Activated CD4-positive, alpha-beta T cell treated with anti-CD3 and anti-CD28 coated beads for 36 hours (primary cell): ENCODE results near the gene MACROD1. TPM values are rescaled to one million over a fixed set of nuclear protein-coding genes. Genes with fewer than 3 reads are reported as not detected.

Experiments used
- ATAC-seq: fragments of 200-7000 bp; cut with Tn5 transposase; one replicate; pipeline ENCODE4 v1.10.0; 2021; ENCODE audit warnings: mild to moderate bottlenecking, moderate library complexity
- CTCF ChIA-PET: fragments of 350-600 bp; sonication (Branson Sonifier 250); formaldehyde crosslinking; loops from one replicate; lab custom pipeline; 2021; ENCODE audit warnings: antibody characterized with exemption; lab: Charles Lee
- POLR2A ChIA-PET: fragments of 350-600 bp; sonication (Branson Sonifier 250); formaldehyde crosslinking; loops from one replicate; lab custom pipeline; 2021; ENCODE audit warnings: antibody characterized with exemption, inconsistent platforms; lab: Charles Lee
- DNase-seq: peaks from one replicate; pipeline ENCODE4 v3.0.0-alpha.2; 2020
- H3K27ac Mint-ChIP-seq: one replicate; pipeline ENCODE4 v1.8.0; 2021; ENCODE audit warnings: mixed read lengths
- H3K27me3 Mint-ChIP-seq: one replicate; pipeline ENCODE4 v1.8.0; 2021; ENCODE audit warnings: mixed read lengths
- H3K36me3 Mint-ChIP-seq: one replicate; pipeline ENCODE4 v1.8.0; 2021; ENCODE audit warnings: low read depth, mixed read lengths
- H3K4me1 Mint-ChIP-seq: one replicate; pipeline ENCODE4 v1.8.0; 2021; ENCODE audit warnings: mixed read lengths
- H3K4me3 Mint-ChIP-seq: one replicate; pipeline ENCODE4 v1.8.0; 2021; ENCODE audit warnings: mild to moderate bottlenecking, moderate library complexity, mixed read lengths
- H3K9me3 Mint-ChIP-seq: one replicate; pipeline ENCODE4 v1.8.0; 2021; ENCODE audit warnings: low read depth, mixed read lengths
- intact Hi-C, 2 experiments: fragments of 100-400 bp; cut with DNase I in 1 of 2; cut with micrococcal nuclease in 1 of 2; formaldehyde crosslinking; loops; one replicate each; pipeline versions ENCODE4 v1.14.2 to v1.15.1; 2022 to 2024; cut with DNase I, micrococcal nuclease
- total RNA-seq, 2 experiments: library from RNA; stranded (reverse); gene quantifications; one replicate each; pipeline ENCODE4 v1.2.3, GENCODE V29; 2021

MACROD1 gene
- total RNA-seq, 2 experiments from 2014 or later, result 26.4 to 28.6 TPM

DNA sequence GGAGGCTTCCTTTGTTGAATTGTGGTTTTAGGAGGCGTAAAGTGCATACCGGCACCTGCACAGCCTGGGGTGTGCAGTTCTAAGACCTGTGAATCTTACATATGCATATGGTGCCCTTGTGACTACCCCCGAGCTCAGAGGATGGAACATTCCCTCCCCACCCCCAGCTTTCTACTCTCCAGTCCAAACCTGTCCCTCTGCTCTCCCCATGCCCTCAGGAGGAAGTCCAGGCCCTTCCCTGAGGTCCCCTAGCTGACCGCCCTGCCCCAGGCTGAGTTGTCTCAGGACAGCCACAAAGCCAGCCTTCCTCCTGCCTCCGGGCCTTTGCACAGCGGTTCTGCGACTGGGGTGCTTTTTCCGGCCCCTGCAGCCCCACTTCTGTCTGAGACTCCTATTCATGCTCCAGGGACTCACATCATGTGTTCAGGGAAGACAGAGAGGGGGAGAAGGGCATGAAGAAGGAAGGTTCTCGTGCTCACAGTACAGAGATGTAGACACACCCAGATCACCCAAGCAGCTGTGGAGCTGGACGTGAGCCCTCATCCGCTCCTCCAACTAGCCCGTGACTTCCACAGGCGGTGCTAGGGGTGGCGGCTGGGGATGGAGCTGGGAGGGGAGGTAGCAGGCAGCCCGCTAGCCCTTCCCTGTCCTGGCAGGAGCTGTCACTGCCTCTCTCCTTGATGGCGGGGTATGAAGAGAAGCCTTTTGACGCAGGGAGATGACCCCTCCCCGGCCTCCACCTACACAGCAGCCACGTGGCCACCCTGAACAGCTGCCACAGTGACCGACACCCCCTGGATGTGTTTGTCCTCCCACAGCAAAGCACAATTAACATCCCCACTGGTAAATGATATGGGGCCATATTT, 79.4 kb downstream of the MACROD1 start:
- peaks cover 3% of the 10 kb centered on the region for H3K4me1 Mint-ChIP-seq
- DNase-seq (no peak), ATAC-seq (no peak)
- H3K9me3 Mint-ChIP-seq, result no peaks in the 10 kb centered on the region
- H3K27me3 Mint-ChIP-seq, result no peaks in the 10 kb centered on the region
- H3K36me3 Mint-ChIP-seq, result no peaks in the 10 kb centered on the region
- POLR2A ChIA-PET, result no interaction called here
- intact Hi-C loops, result no loop called here
- CTCF ChIA-PET, result interaction anchor here (1.2 kb wide), 1 partner anchor 348 kb away, joined by 4 read pairs; no protein-coding TSS in a partner anchor
- H3K4me3 Mint-ChIP-seq, result no peak overlapping the region
- no peak overlapping the region for H3K27ac Mint-ChIP-seq

DNA sequence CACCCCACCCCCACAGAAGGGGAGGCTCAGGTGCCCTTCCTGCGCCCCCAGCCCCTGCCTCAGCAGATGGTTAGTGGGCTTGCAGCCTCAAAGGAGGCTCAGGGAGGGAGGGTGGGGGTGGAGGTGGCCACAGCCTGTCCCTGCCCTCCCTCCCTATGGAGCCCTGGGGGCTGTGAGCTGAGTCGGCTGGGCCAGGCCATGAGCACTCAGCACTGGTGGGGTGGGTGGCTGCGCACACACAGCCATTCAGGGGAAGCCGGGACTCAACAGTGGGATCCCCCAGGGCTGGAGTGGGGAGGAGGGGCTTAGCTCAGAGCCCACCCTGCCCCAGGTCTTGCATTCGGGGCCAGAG, 80.0 kb downstream of the MACROD1 start:
- H3K4me1 Mint-ChIP-seq, result no peaks in the 10 kb centered on the region
- H3K27ac Mint-ChIP-seq, result no peak overlapping the region
- no peak for ATAC-seq
- intact Hi-C loops, result no loop called here
- no peaks in the 10 kb centered on the region for H3K27me3 Mint-ChIP-seq
- no peak overlapping the region for H3K4me3 Mint-ChIP-seq
- H3K36me3 Mint-ChIP-seq, result no peaks in the 10 kb centered on the region
- DNase-seq, result no peak
- POLR2A ChIA-PET, result no interaction called here
- CTCF ChIA-PET, result interaction anchor here (1.2 kb wide), 1 partner anchor 347 kb away, joined by 4 read pairs; no protein-coding TSS in a partner anchor
- no peaks in the 10 kb centered on the region for H3K9me3 Mint-ChIP-seq

DNA sequence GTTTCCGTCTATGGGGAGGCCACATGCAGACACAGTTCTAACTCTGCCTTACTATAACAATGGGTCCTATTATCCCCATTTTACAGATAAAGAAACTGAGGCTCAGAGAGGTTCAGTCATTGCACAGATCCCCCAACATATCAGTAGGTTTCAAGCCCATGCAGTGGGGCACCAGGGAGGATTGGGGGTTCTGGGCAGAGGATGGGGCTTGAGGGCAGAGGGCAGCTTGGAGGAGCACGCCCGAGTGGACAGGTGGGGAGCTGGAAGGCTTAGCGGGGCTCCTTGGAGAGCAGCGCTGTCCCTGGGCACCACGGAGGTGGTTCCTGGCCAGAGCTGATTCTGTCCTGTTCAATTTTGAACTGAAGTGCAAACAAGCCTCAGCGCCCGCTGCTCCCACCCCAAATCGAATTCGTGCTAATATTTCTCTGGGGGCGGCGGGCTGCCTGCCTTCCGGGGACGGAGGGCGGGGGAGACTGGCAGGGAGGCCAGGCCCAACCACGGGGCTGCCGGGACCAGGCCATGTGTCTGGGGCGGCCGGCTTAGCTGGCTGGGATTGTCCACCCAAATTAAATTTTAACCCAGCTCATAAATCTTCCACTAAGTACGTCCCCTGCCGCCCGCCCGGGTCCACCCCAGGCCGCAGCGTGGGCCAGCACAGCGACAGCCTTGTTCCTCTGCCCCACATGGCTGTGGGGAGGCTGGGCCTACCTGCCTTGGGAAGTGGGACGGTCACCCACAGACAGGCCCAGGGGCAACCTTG, 80.8 kb downstream of the MACROD1 start:
- H3K27me3 Mint-ChIP-seq, result no peaks in the 10 kb centered on the region
- POLR2A ChIA-PET, result no interaction called here
- H3K4me3 Mint-ChIP-seq, result no peak overlapping the region
- no peaks in the 10 kb centered on the region for H3K4me1 Mint-ChIP-seq
- intact Hi-C loops, result no loop called here
- no peak overlapping the region for H3K27ac Mint-ChIP-seq
- H3K36me3 Mint-ChIP-seq, result no peaks in the 10 kb centered on the region
- CTCF ChIA-PET, result interaction anchor here (1.2 kb wide), 1 partner anchor 347 kb away, joined by 4 read pairs; no protein-coding TSS in a partner anchor
- no peak for DNase-seq
- no peaks in the 10 kb centered on the region for H3K9me3 Mint-ChIP-seq
- no peak for ATAC-seq

DNA sequence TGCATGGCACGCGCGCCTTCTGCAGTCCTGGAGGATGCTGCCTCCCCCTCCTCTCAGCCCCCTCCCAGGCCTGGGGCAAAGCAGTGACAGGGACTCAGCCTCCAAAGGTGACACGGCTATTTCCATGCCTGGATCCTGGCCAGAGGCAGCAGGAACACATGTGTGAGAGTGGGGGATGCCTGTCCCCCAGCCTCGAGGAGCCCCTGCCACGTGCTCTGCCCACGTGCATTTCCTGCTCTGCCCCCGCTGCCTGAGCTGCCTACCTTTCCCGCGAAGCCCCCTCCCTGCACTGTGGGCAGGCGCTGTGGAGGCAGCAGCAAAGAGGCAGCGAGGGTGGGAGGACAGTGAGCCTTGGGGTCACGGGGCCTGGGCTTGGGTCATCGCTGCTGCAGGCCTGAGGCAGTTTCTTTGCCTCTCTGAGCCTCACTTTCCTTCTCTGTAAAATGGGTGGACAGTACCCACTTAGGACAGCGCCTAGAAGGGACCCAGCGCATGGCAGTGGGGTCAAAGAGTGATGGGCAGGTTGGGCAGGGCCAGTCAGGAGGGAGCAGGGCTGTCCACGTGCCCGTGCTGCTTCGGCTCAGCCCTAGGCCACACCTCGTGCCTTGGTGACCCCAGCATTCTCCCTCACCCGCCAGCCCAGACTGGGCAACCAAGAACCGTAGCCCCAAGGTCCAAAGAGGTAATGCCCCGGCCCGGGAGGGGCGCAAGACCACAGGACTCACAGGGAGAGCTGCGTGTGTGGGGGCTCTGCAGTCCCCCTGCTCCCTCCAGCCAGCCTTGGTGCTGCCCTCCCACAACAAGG, 81.6 kb downstream of the MACROD1 start:
- DNase-seq, result no peak
- no peak for ATAC-seq
- ChIA-PET CTCF (interaction anchor here (0.7 kb wide), 1 partner anchor 17 kb away, joined by 3 read pairs; no protein-coding TSS in a partner anchor), POLR2A (no interaction called here)
- H3K9me3 Mint-ChIP-seq, result no peaks in the 10 kb centered on the region
- no peak overlapping the region for H3K4me3 Mint-ChIP-seq
- no peaks in the 10 kb centered on the region for H3K27me3 Mint-ChIP-seq
- no peaks in the 10 kb centered on the region for H3K4me1 Mint-ChIP-seq
- no peak overlapping the region for H3K27ac Mint-ChIP-seq
- no peaks in the 10 kb centered on the region for H3K36me3 Mint-ChIP-seq
- intact Hi-C loops, result no loop called here

DNA sequence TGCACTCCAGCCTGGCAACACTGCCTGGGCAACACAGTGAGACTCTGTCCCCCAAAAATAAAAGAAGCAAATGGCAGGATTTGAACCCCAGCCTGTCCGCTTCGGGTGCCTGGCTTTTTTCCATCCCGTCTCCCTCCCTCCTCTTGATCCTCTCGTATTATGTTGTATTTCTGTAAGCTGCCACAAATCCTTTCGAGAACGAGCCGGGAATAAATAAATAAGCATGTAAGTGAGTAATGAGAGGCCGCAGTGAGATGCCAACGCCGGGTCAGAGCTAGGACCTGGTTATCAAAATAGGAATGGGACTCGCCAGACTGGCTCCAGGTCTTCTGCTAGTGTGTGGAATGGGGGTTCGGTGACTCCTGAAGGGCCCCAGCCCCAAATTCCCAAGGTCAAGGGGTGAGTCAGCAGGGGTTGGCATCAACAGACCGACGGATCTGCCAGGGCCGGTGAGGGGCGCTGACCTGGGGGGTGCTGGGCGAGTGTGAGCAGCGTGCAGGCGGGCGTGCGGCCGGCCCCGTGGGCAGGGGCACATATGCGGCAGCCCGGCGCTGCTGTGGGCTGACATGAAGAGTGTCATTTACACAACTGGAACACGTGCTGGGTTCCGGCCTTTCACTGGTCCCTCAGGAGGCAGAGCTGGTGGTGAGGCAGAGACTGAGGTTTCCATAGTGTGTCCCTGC, 82.4 kb downstream of the MACROD1 start:
- Mint-ChIP-seq H3K4me3 (no peak overlapping the region), H3K9me3 (no peaks in the 10 kb centered on the region), H3K4me1 (no peaks in the 10 kb centered on the region), H3K36me3 (no peaks in the 10 kb centered on the region), H3K27me3 (no peaks in the 10 kb centered on the region), H3K27ac (no peak overlapping the region)
- DNase-seq (no peak), ATAC-seq (no peak)
- intact Hi-C loops, result no loop called here
- ChIA-PET CTCF (interaction anchor here (0.6 to 0.8 kb wide), 3 partner anchors 16 to 177 kb away, joined by 3 read pairs; no protein-coding TSS in a partner anchor), POLR2A (no interaction called here)

DNA sequence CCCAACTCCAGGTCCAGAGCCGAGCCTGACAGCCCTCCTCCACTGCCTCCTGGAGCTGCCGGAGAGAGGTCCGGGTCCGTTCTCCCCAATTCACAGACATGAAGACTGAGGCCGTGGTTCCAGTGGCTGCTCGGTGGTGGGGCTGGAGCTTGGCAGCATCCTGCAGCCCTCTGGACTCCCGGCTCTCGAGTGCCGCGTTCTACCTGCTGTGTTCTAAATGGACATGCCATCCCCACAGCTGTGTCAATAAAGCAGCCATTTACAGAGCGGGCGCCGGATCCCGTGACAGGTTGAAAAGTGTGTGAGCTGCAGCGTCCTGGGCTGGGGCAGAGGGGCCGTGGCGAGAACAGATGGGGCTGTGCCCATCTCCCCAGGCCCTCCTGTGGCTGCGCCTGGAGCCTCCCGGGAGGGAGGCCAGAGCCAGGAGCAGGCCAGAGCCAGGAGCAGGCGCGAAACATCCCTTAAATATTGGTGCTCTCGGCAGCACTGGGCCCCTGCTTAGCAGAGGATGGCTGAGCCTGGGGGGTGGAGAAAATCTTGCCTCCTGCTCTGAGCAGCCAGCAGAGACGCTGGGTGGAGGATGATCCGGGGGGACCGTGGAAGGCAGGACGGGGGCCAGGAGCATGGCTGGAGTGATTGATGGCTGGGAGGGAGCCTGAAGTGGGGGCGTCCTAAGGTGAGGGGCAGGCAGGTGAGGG, 84.0 kb downstream of the MACROD1 start:
- Mint-ChIP-seq H3K9me3 (no peaks in the 10 kb centered on the region), H3K4me3 (no peak overlapping the region), H3K27me3 (no peaks in the 10 kb centered on the region), H3K27ac (no peak overlapping the region), H3K36me3 (no peaks in the 10 kb centered on the region), H3K4me1 (no peaks in the 10 kb centered on the region)
- ChIA-PET CTCF (no interaction called here), POLR2A (no interaction called here)
- intact Hi-C loops, result no loop called here
- DNase-seq (no peak), ATAC-seq (no peak)

DNA sequence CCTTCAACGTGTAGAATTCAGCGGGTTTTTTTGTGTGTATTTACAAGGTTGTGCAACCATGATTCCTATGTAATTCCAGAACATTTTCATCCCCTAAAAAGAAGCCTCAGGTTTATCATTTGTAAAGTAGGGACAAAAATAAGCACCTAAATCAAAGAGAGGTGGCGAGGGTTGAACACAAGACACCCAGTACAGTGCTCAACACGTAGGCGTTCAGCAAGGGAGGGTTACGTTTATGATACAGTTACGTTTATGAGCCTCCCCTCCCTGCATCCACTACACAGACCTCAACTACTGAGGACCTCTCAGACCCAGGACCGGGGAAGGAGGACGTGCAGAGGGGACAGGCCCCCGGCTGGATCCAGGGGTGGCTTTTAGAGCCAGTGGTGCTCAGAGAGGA, 85.5 kb downstream of the MACROD1 start:
- CTCF ChIA-PET, result no interaction called here
- Mint-ChIP-seq H3K4me3 (no peak overlapping the region), H3K4me1 (no peaks in the 10 kb centered on the region), H3K27me3 (no peaks in the 10 kb centered on the region), H3K27ac (peak overlapping the region; percentile 51), H3K9me3 (no peaks in the 10 kb centered on the region), H3K36me3 (no peaks in the 10 kb centered on the region)
- DNase-seq (no peak), ATAC-seq (no peak)
- POLR2A ChIA-PET, result no interaction called here
- intact Hi-C loops, result no loop called here

DNA sequence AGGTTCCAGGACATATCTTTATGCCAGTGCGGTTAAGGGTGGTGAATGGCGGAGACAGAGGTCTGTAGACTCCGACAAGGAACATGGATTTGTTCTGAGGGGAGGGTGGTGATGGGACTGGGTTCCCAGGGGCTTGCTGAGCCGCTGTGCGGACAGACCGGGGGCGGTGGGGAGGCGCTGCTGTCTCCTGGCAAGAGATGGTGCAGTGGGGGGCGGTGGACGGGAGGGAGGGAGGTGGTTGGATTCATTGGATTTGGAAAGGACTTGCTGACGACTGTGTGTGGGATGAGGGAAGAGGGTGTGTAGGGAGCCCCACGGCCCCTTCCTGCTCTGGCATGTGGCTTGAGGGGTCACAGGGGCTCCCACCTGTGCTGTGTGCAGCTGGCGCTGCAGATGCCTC, 87.0 kb downstream of the MACROD1 start:
- ATAC-seq, result no peak
- H3K9me3 Mint-ChIP-seq, result no peaks in the 10 kb centered on the region
- no peaks in the 10 kb centered on the region for H3K36me3 Mint-ChIP-seq
- DNase-seq, result no peak
- POLR2A ChIA-PET, result no interaction called here
- no peak overlapping the region for H3K4me3 Mint-ChIP-seq
- H3K27ac Mint-ChIP-seq, result no peak overlapping the region
- CTCF ChIA-PET, result no interaction called here
- H3K27me3 Mint-ChIP-seq, result no peaks in the 10 kb centered on the region
- intact Hi-C loops, result no loop called here
- peaks cover 3% of the 10 kb centered on the region for H3K4me1 Mint-ChIP-seq

DNA sequence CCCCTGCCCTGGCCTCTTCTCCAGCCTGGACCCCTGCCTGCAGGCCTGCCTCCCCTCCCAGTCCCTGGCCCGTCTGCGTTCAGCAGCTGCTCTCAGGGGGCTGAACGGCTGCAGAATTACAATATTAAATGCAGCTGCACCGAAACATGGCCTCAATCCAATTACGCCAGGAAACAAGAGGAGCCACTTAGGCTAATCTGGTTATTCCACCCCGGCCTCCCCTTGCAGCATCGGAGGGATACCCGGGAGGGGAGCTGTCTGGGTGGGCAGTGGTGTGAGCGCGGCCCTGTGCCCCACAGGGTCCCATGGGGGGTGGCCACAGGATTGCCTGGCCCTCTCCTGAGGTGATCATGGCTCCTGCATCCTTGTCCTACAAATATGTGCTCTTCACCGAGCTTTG, 87.6 kb downstream of the MACROD1 start:
- POLR2A ChIA-PET, result no interaction called here
- no peak overlapping the region for H3K27ac Mint-ChIP-seq

DNA sequence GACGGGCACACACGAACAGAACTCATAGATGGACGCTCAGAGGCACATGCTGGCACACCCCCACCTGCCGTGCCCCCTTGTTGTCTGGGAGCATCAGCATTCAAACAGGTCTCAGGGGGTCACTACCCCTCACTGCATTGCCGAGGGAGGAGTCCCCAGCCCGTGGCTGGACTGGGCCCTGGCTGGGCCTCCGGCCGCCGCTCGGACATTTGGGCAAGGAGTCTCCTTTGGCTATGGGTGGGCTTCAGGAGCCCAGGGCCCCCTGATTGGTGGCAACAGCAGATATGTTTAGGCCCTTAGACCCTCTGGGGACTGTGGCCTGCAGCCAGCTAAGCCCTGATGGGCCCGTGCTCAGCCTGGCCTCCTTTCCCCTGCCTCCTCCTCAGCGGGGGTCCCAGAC, 88.3 kb downstream of the MACROD1 start:
- Mint-ChIP-seq H3K4me1 (peaks cover 3% of the 10 kb centered on the region), H3K27me3 (no peaks in the 10 kb centered on the region), H3K9me3 (no peaks in the 10 kb centered on the region), H3K4me3 (no peak overlapping the region), H3K36me3 (no peaks in the 10 kb centered on the region), H3K27ac (no peak overlapping the region)
- DNase-seq (no peak), ATAC-seq (no peak)
- intact Hi-C loops, result no loop called here
- POLR2A ChIA-PET, result interaction anchor here (1.2 kb wide), 1 partner anchor 87 kb away, joined by 4 read pairs; no protein-coding TSS in a partner anchor
- CTCF ChIA-PET, result no interaction called here

More for the DNA sequence above, 87.6 kb downstream of the MACROD1 start:
- no peak for DNase-seq
- Mint-ChIP-seq H3K36me3 (no peaks in the 10 kb centered on the region), H3K4me3 (no peak overlapping the region), H3K4me1 (peaks cover 3% of the 10 kb centered on the region), H3K9me3 (no peaks in the 10 kb centered on the region), H3K27me3 (no peaks in the 10 kb centered on the region)
- no peak for ATAC-seq
- CTCF ChIA-PET, result interaction anchor here (0.6 kb wide), 1 partner anchor 57 kb away, joined by 3 read pairs; no protein-coding TSS in a partner anchor
- intact Hi-C loops, result no loop called here
